ENCODE measurements around the gene ZNF346. TPM values are rescaled to one million over a fixed set of nuclear protein-coding genes. Genes with fewer than 3 reads are reported as not detected.

ZNF346 gene
- total and polyA plus RNA-seq, 12 donors, result 4.8 to 11.0 (median 7.9) TPM

DNA sequence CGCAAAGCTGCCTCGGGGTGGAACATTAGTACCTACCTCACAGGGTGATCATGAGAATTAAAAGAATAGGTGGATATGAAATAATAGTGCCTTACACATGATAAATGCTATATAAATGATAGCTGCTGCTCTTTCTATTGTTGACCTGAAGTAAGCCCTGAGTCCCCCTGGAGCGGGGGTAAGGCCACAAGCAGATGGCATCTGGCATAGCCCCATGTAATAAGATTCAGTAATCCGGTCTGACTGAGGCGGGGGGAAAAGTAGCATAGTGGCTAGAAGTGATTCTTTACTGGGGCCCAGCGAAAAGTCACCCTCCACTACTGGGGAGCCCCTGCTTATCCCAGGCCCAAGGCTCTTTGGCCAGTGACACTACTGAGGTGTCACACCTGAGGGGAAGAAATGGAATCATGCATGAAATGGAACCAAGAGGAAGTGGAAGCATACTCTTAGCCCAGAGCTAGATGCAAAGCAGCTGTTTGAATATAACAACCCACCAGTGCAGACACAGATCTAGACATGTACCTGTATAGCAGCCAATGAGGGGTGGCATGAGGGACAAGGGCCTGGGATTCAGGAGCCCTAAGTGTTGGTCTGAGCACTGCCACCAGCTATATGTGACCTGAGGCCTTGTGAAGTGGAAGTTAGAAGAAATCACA is 48.2 kb downstream of the ZNF346 start:
- DNase-seq (no peak), ATAC-seq (no peak)
- 94 to 96% methylated on average over 6 of the region's 6 CpGs for WGBS, 2 donors
- H3K27ac ChIP-seq, result no peak overlapping the region
- peaks cover 0 to 8% (median 0%) of the 10 kb centered on the region in 9 donors for H3K4me1 ChIP-seq
- intact Hi-C loops (cut with DNase I), result loop anchor here in 5 of 10 donors (2.0 to 5.0 kb wide), 2 partner anchors 42 kb away; no protein-coding TSS in a partner anchor
- H3K9me3 ChIP-seq, result no peaks in the 10 kb centered on the region
- H3K27me3 ChIP-seq, result no peaks in the 10 kb centered on the region
- TF ChIP-seq CTCF (IDR thresholded peaks at IDR 0.05), result no peak
- no peak overlapping the region for H3K4me3 ChIP-seq
- peaks cover 0 to 27% (median 0%) of the 10 kb centered on the region in 9 donors for H3K36me3 ChIP-seq

DNA sequence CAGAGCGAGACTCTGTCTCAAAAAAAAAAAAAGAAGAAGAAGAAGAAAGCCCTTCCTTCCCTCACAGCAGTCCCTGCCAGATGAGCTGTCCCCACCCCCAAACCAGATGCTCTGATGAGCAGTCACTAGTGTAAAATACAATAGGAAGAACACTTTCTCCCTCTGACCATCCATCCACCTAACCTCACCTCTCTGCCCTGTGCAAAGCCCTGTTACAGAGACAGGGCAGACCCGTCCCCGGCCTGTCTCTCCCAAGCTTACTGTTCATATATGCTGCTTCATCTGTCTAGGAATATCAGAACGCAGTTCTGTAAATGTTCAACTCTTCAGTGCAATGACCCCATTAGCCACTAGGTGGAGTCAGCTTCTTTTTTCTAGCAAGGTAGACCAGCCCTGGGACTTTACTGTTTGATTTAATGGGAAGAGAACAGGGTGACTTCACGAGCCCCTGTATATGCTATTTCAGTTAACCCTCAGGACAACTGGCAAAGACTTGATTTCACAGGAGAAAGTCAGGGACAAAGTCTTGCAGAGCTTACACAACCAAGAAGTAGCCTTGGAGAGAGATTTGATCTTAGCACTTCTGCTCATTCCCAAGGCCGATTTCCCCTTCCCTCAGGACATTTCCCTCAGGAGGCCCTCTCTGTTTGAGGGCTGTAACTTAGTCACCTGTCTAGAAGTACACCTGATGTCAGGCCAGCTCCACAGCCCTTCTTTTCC is 49.3 kb downstream of the ZNF346 start:
- 17 to 25% methylated on average over 5 to 6 of the region's 6 CpGs for WGBS, 2 donors
- Histone ChIP-seq H3K4me3 (no peak overlapping the region), H3K9me3 (no peaks in the 10 kb centered on the region), H3K36me3 (peaks cover 0 to 17% (median 0%) of the 10 kb centered on the region in 9 donors), H3K27me3 (no peaks in the 10 kb centered on the region), H3K4me1 (peaks cover 0 to 8% (median 0%) of the 10 kb centered on the region in 9 donors), H3K27ac (no peak overlapping the region)
- intact Hi-C loops (cut with DNase I), result loop anchor here in 8 of 10 donors (1.0 to 5.0 kb wide), 3 partner anchors 40 to 41 kb away; no protein-coding TSS in a partner anchor
- TF ChIP-seq CTCF (IDR thresholded peaks at IDR 0.05), result peak; percentile 82 to 93 (median 88)
- ATAC-seq (peak; percentile 49 to 86 (median 81)), DNase-seq (peak in 1 of 2 donors; percentile 82)

DNA sequence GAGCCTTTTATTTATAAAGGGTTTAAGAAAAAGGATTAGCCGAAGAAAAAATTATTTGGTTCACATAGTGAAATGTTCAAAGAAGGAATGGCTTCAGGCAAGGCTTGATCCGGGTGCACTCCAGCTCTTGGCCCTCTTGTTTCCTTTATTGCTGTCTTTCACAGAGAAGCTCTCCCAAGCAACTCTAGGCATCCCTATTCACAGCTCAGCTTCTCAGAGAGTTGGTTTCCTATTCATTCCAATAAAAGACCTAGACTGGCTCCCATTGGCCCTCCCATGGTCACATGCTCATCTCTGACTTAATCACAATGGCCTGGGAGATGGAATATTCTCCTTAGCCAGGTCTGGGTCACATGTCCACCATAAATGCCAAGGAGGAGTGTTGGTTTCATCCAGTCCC is 54.8 kb downstream of the ZNF346 start:
- DNase-seq, result no peak
- no peak for TF ChIP-seq CTCF (IDR thresholded peaks at IDR 0.05)
- Histone ChIP-seq H3K4me1 (no peaks in the 10 kb centered on the region), H3K27me3 (peaks cover 0 to 7% (median 0%) of the 10 kb centered on the region in 7 donors), H3K4me3 (no peak overlapping the region), H3K36me3 (peaks cover 0 to 5% (median 0%) of the 10 kb centered on the region in 9 donors), H3K9me3 (no peaks in the 10 kb centered on the region), H3K27ac (no peak overlapping the region)
- WGBS, 2 donors, result 92 to 97% methylated on average over 2 of the region's 2 CpGs
- intact Hi-C loops (cut with DNase I), result no loop called here
- ATAC-seq, result no peak

GRCh38 chr5:177079606-177080005 is 57.1 kb downstream of the ZNF346 start:
- DNase-seq, result no peak
- Histone ChIP-seq H3K27me3 (peaks cover 0 to 26% (median 5%) of the 10 kb centered on the region in 7 donors), H3K27ac (no peak overlapping the region), H3K4me3 (no peak overlapping the region), H3K36me3 (no peaks in the 10 kb centered on the region), H3K4me1 (no peaks in the 10 kb centered on the region), H3K9me3 (no peaks in the 10 kb centered on the region)
- WGBS, 2 donors, result 80 to 86% methylated on average over 9 of the region's 9 CpGs
- ATAC-seq, result no peak
- intact Hi-C loops (cut with DNase I), result no loop called here
- no peak for TF ChIP-seq CTCF (IDR thresholded peaks at IDR 0.05)
